H9 (cell line): ENCODE results near the gene TP53TG5. TPM values are rescaled to one million over a fixed set of nuclear protein-coding genes. Genes with fewer than 3 reads are reported as not detected.

Source experiments
- DNase-seq: peaks from one replicate; pipeline ENCODE4 v3.0.0-alpha.2; 2017
- H2AFZ ChIP-seq: one replicate; pipeline ENCODE4 v1.6.1; 2013; ENCODE audit warnings: mild to moderate bottlenecking, low read length, control low read depth, moderate library complexity
- H2AK5ac ChIP-seq: 2 replicates; pipeline ENCODE4 v1.6.1; 2013; ENCODE audit warnings: low read length, control low read depth, mixed read lengths; ENCODE audit not compliant: insufficient read length
- H2BK120ac ChIP-seq: one replicate; pipeline ENCODE4 v1.6.1; 2013; ENCODE audit warnings: low read depth, mild to moderate bottlenecking, low read length, control low read depth, inconsistent platforms; ENCODE audit not compliant: poor library complexity, severe bottlenecking
- H2BK12ac ChIP-seq: 2 replicates; pipeline ENCODE4 v1.6.1; 2013; ENCODE audit warnings: low read length, control low read depth, mixed read lengths, low read depth; ENCODE audit not compliant: insufficient read length
- H2BK15ac ChIP-seq: 2 replicates; pipeline ENCODE4 v1.6.1; 2013; ENCODE audit warnings: low read depth, low read length, control low read depth
- H2BK20ac ChIP-seq: one replicate; pipeline ENCODE4 v1.6.1; 2013; ENCODE audit warnings: low read depth, mild to moderate bottlenecking, low read length, control low read depth, inconsistent platforms; ENCODE audit not compliant: poor library complexity, severe bottlenecking
- H2BK5ac ChIP-seq: 2 replicates; pipeline ENCODE4 v1.6.1; 2013; ENCODE audit warnings: low read length, control low read depth, mixed read lengths; ENCODE audit not compliant: insufficient read length
- H3K14ac ChIP-seq: 2 replicates; pipeline ENCODE4 v1.6.1; 2013; ENCODE audit warnings: low read length, control low read depth; ENCODE audit not compliant: insufficient read depth
- H3K18ac ChIP-seq: 2 replicates; pipeline ENCODE4 v1.6.1; 2013; ENCODE audit warnings: low read depth, mild to moderate bottlenecking, mixed read lengths, low read length, control low read depth; ENCODE audit not compliant: insufficient read length
- H3K23ac ChIP-seq: 2 replicates; pipeline ENCODE4 v1.6.1; 2013; ENCODE audit warnings: low read length, control low read depth, mixed read lengths, low read depth; ENCODE audit not compliant: insufficient read length
- H3K23me2 ChIP-seq: 2 replicates; pipeline ENCODE4 v1.6.1; 2013; ENCODE audit warnings: low read depth, mild to moderate bottlenecking, mixed read lengths, low read length, control low read depth; ENCODE audit not compliant: insufficient read length, poor library complexity, severe bottlenecking
- H3K27ac ChIP-seq: 2 replicates; pipeline ENCODE4 v1.5.1; 2013; ENCODE audit warnings: low read length, control low read depth, mixed read lengths, low read depth; ENCODE audit not compliant: insufficient read length
- H3K27me3 ChIP-seq: 2 replicates; pipeline ENCODE4 v1.6.1; 2013; ENCODE audit warnings: low read length, control low read depth, inconsistent platforms; ENCODE audit not compliant: insufficient read depth
- H3K4ac ChIP-seq: 2 replicates; pipeline ENCODE4 v1.6.1; 2013; ENCODE audit warnings: low read depth, mild to moderate bottlenecking, control low read depth, inconsistent platforms, low read length, moderate library complexity
- H3K4me1 ChIP-seq: 2 replicates; pipeline ENCODE4 v1.6.1; 2013; ENCODE audit warnings: low read length, control low read depth, inconsistent platforms; ENCODE audit not compliant: insufficient read depth
- H3K4me2 ChIP-seq: 2 replicates; pipeline ENCODE4 v1.6.1; 2013; ENCODE audit warnings: low read length, control low read depth, mixed read lengths; ENCODE audit not compliant: insufficient read length, insufficient read depth
- H3K56ac ChIP-seq: 2 replicates; pipeline ENCODE4 v1.6.1; 2013; ENCODE audit warnings: low read depth, mild to moderate bottlenecking, mixed read lengths, low read length, control low read depth; ENCODE audit not compliant: insufficient read length
- H3K79me1 ChIP-seq: 2 replicates; pipeline ENCODE4 v1.6.1; 2013; ENCODE audit warnings: low read depth, mild to moderate bottlenecking, moderate library complexity, low read length, control low read depth, inconsistent platforms; ENCODE audit not compliant: insufficient read depth, poor library complexity, severe bottlenecking
- H3K79me2 ChIP-seq: 2 replicates; pipeline ENCODE4 v1.6.1; 2013; ENCODE audit warnings: low read length, control low read depth, inconsistent platforms; ENCODE audit not compliant: insufficient read depth
- H3K9ac ChIP-seq: 2 replicates; pipeline ENCODE4 v1.6.1; 2013; ENCODE audit warnings: low read length, control low read depth, mixed read lengths; ENCODE audit not compliant: insufficient read length; ENCODE audit errors: extremely low read depth
- H3K9me3 ChIP-seq: one replicate; pipeline ENCODE4 v1.6.1; 2013; ENCODE audit warnings: low read depth, low read length, inconsistent platforms; ENCODE audit not compliant: control insufficient read depth
- H3T11ph ChIP-seq: one replicate; pipeline ENCODE4 v1.6.1; 2013; ENCODE audit warnings: mild to moderate bottlenecking, low read length, control low read depth, inconsistent platforms
- H4K20me1 ChIP-seq: one replicate; pipeline ENCODE4 v1.6.1; 2013; ENCODE audit not compliant: control insufficient read depth, insufficient read length, insufficient read depth
- H4K5ac ChIP-seq: 2 replicates; pipeline ENCODE4 v1.6.1; 2013; ENCODE audit warnings: low read depth, mild to moderate bottlenecking, mixed read lengths, low read length, control low read depth; ENCODE audit not compliant: insufficient read length
- H4K8ac ChIP-seq: replicated peaks from 2 replicates; pipeline ENCODE4 v1.6.1; 2013; ENCODE audit warnings: low read length, control low read depth, mixed read lengths, low read depth; ENCODE audit not compliant: insufficient read length
- H4K91ac ChIP-seq: 2 replicates; pipeline ENCODE4 v1.6.1; 2013; ENCODE audit warnings: low read depth, mild to moderate bottlenecking, moderate library complexity, mixed read lengths, low read length, control low read depth; ENCODE audit not compliant: insufficient read length
- H3K27ac Mint-ChIP-seq, 3 experiments: 2 replicates in 2 of 3; 3 replicates in 1 of 3; pipeline ENCODE4 v1.8.0; 2020 to 2021; ENCODE audit warnings: mixed read lengths in 3 of 3, mild to moderate bottlenecking in 1 of 3, moderate library complexity in 1 of 3
- H3K27me3 Mint-ChIP-seq: 2 replicates; pipeline ENCODE4 v1.8.0; 2021; ENCODE audit warnings: low read depth, mild to moderate bottlenecking, moderate library complexity, mixed read lengths
- H3K36me3 Mint-ChIP-seq, 3 experiments: 2 replicates in 2 of 3; 3 replicates in 1 of 3; pipeline ENCODE4 v1.8.0; 2020 to 2021; ENCODE audit warnings: low read depth in 3 of 3, mixed read lengths in 3 of 3; ENCODE audit not compliant: insufficient read depth in 1 of 3
- H3K4me1 Mint-ChIP-seq, 2 experiments: 2 replicates each; pipeline ENCODE4 v1.8.0; 2020; ENCODE audit warnings: mixed read lengths in 2 of 2
- H3K4me3 Mint-ChIP-seq, 2 experiments: 2 replicates in 1 of 2; 3 replicates in 1 of 2; pipeline ENCODE4 v1.8.0; 2020 to 2021; ENCODE audit warnings: mild to moderate bottlenecking in 2 of 2, mixed read lengths in 2 of 2, moderate library complexity in 1 of 2
- H3K9me3 Mint-ChIP-seq, 2 experiments: 2 replicates in 1 of 2; 3 replicates in 1 of 2; pipeline ENCODE4 v1.8.0; 2020; ENCODE audit warnings: mild to moderate bottlenecking in 2 of 2, mixed read lengths in 2 of 2, moderate library complexity in 1 of 2
- WGBS: extraction: QIAGEN DNeasy Blood & Tissue Kit; methylation state at CpG from one replicate; pipeline ENCODE4 v1.1.7; 2013; ENCODE audit warnings: missing lambda C conversion rate, low lambda C conversion rate, mixed read lengths; ENCODE audit not compliant: insufficient read length; ENCODE audit errors: extremely low coverage; 5-methylcytosine and 5-hydroxymethylcytosine counted together
- total RNA-seq: library from RNA; stranded (reverse); gene quantifications from 2 replicates; pipeline ENCODE4 v1.2.1, GENCODE V29; 2021
- TF ChIP-seq, protein P1 (sequence below): fragments of 200-600 bp; sonication (generic); conservative IDR thresholded peaks from 3 replicates; pipeline ENCODE4 v1.8.0; 2021; ENCODE audit warnings: antibody characterized with exemption, mild to moderate bottlenecking

TP53TG5 gene
- total RNA-seq, 1 experiment from 2014 or later = not detected

DNA sequence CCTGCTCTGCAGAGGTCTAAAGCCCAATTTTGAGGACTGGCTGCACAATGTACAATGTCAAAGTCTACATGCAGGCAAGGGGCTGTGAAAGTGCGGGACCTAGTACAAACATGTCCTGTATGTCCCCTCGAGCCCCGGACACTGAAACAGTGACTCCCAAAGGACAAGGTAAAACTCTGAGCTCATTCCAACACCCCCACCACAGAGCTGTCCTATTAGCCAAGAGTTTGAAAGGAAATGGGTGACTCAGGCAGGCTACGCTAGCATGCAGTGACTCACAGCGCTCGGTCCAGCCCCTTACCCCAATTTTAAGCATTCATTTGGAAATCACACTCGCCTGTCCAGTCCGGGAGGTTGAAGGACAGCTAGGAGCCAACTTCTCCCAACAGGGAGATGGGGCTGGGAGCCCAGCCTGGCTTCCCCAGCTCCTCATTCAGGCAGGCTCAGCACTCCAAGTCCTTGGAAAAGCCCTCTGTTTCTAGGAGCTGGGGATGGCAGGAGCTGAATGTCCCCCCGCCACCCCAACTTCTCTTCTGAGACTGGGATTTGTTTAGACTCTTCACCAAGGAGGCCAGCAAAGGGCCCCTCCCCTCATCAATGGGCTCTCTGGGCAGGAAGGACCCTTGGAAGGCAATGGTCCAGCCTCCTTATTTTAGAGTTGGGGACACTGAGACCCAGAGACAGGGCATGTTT is 33.8 kb downstream of the TP53TG5 start:
- no peak overlapping the region for H3K23ac ChIP-seq
- no peaks in the 10 kb centered on the region for H3K79me1 ChIP-seq
- H3K14ac ChIP-seq = no peak overlapping the region
- WGBS = no CpG with 5 or more reads among the region's 9 CpGs
- no peak overlapping the region for H2AFZ ChIP-seq
- no peak overlapping the region for H3K4ac ChIP-seq
- no peak overlapping the region for H3K9ac ChIP-seq
- Mint-ChIP-seq H3K27me3 (peaks cover 4% of the 10 kb centered on the region; the same call in 1 of the 2 replicates), H3K27ac (peak overlapping the region; percentile 84 to 99 (median 98); a peak in 5 of 7 replicates), H3K36me3 (peaks cover 3 to 8% (median 3%) of the 10 kb centered on the region in 3 experiments; a peak in 4 of 7 replicates), H3K4me3 (peak overlapping the region in 1 of 2 experiments; percentile 61; a peak in 3 of 5 replicates), H3K9me3 (no peaks in the 10 kb centered on the region), H3K4me1 (peaks cover 83 to 84% of the 10 kb centered on the region in 2 experiments)
- no peak overlapping the region for H2BK120ac ChIP-seq
- DNase-seq = peak; percentile 51
- no peak overlapping the region for H3K27ac ChIP-seq
- no peaks in the 10 kb centered on the region for H3K27me3 ChIP-seq
- no peak overlapping the region for H2BK15ac ChIP-seq
- H3K4me2 ChIP-seq = no peak overlapping the region
- H3K18ac ChIP-seq = no peak overlapping the region
- no peak overlapping the region for H3T11ph ChIP-seq
- H4K8ac ChIP-seq = no peak overlapping the region
- no peak overlapping the region for H4K5ac ChIP-seq
- H3K79me2 ChIP-seq = peaks cover 3% of the 10 kb centered on the region; the same call in 1 of the 2 replicates
- no peaks in the 10 kb centered on the region for H4K20me1 ChIP-seq
- TF ChIP-seq, protein P1, sequence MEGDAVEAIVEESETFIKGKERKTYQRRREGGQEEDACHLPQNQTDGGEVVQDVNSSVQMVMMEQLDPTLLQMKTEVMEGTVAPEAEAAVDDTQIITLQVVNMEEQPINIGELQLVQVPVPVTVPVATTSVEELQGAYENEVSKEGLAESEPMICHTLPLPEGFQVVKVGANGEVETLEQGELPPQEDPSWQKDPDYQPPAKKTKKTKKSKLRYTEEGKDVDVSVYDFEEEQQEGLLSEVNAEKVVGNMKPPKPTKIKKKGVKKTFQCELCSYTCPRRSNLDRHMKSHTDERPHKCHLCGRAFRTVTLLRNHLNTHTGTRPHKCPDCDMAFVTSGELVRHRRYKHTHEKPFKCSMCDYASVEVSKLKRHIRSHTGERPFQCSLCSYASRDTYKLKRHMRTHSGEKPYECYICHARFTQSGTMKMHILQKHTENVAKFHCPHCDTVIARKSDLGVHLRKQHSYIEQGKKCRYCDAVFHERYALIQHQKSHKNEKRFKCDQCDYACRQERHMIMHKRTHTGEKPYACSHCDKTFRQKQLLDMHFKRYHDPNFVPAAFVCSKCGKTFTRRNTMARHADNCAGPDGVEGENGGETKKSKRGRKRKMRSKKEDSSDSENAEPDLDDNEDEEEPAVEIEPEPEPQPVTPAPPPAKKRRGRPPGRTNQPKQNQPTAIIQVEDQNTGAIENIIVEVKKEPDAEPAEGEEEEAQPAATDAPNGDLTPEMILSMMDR = no peak
- no peaks in the 10 kb centered on the region for H3K9me3 ChIP-seq
- H2BK20ac ChIP-seq = no peak overlapping the region
- H2BK12ac ChIP-seq = no peak overlapping the region
- H2BK5ac ChIP-seq = no peak overlapping the region
- no peak overlapping the region for H4K91ac ChIP-seq
- H3K56ac ChIP-seq = no peak overlapping the region
- no peak overlapping the region for H2AK5ac ChIP-seq
- H3K4me1 ChIP-seq = peaks cover 32% of the 10 kb centered on the region; the same call in 1 of the 2 replicates
- peaks cover 11% of the 10 kb centered on the region for H3K23me2 ChIP-seq
